Measurements from ENCODE around the gene TINAGL1. TPM values are rescaled to one million over a fixed set of nuclear protein-coding genes. Genes with fewer than 3 reads are reported as not detected.
A peak's percentile ranks its signal among the peaks of the same experiment; 100 is the strongest.

TINAGL1 gene
- total and polyA plus RNA-seq, 2 of the 13 experiments (the other 11 are each of a cell fraction or from before 2014, with no cell fraction given) = 24.7 to 76.8 TPM

GRCh38 chr1:31548534-31548906 lies 27.8 kb upstream of the TINAGL1 start (continued):
- TF ChIP-seq CREB3 (CRISPR knock-in tag; IDR thresholded peaks at IDR 0.05) = no peak
- TF ChIP-seq GABPB1 (CRISPR knock-in tag; IDR thresholded peaks at IDR 0.05) = peak; percentile 38; the same call in 1 of the 2 replicates
- no peak for TF ChIP-seq ATF6 (CRISPR knock-in tag; conservative IDR thresholded peaks at IDR 0.05)
- TF ChIP-seq ZNF260 (CRISPR knock-in tag; IDR thresholded peaks at IDR 0.05; ENCODE audit: borderline replicate concordance, low read depth) = no peak
- no peak for TF ChIP-seq ZNF678 (CRISPR knock-in tag; IDR thresholded peaks at IDR 0.05)
- no peak; the same call in 1 of the 2 replicates for TF ChIP-seq TRAFD1 (CRISPR knock-in tag; IDR thresholded peaks at IDR 0.05; ENCODE audit: borderline replicate concordance)
- TF ChIP-seq SRY (CRISPR knock-in tag; IDR thresholded peaks at IDR 0.05) = 0 out of 2 replicates have a peak, but pooled peaks have one; percentile 22
- TF ChIP-seq KDM6A (CRISPR knock-in tag; IDR thresholded peaks at IDR 0.05; ENCODE audit: low read depth) = no peak
- no peak for TF ChIP-seq ZNF432 (CRISPR knock-in tag; IDR thresholded peaks at IDR 0.05; ENCODE audit: borderline replicate concordance)
- TF ChIP-seq SAFB2 (CRISPR knock-in tag; IDR thresholded peaks at IDR 0.05; ENCODE audit: borderline replicate concordance, low read depth) = peak; percentile 88; the same call in 1 of the 2 replicates
- no peak for TF ChIP-seq BHLHE40 (IDR thresholded peaks at IDR 0.05; ENCODE audit: low read length)
- peak; percentile 64 for TF ChIP-seq KDM5B (CRISPR knock-in tag; IDR thresholded peaks at IDR 0.05; ENCODE audit: borderline replicate concordance)
- no peak for TF ChIP-seq ZNF136 (CRISPR knock-in tag; IDR thresholded peaks at IDR 0.05; ENCODE audit: low read depth)
- TF ChIP-seq ZNF598 (CRISPR knock-in tag; IDR thresholded peaks at IDR 0.05; ENCODE audit: borderline replicate concordance) = no peak
- TF ChIP-seq KDM3A (CRISPR knock-in tag; IDR thresholded peaks at IDR 0.05; ENCODE audit: low read depth) = no peak
- TF ChIP-seq IRF9 (CRISPR knock-in tag; IDR thresholded peaks at IDR 0.05; ENCODE audit: borderline replicate concordance) = peak; percentile 47; the same call in 1 of the 2 replicates
- no peak for TF ChIP-seq ZNF180 (CRISPR knock-in tag; IDR thresholded peaks at IDR 0.05; ENCODE audit: borderline replicate concordance, low read depth)
- TF ChIP-seq ZNF264 (CRISPR knock-in tag; IDR thresholded peaks at IDR 0.05) = no peak
- no peak for TF ChIP-seq RBFOX2 (IDR thresholded peaks at IDR 0.05; ENCODE audit: low read depth, low read length)

Data from HepG2 (cell line).